ENCODE data around the gene HMGB2. TPM values are rescaled to one million over a fixed set of nuclear protein-coding genes. Genes with fewer than 3 reads are reported as not detected.

Gene HMGB2
- total and polyA plus RNA-seq, 8 donors = 4.0 to 29.0 (median 10.6) TPM

DNA sequence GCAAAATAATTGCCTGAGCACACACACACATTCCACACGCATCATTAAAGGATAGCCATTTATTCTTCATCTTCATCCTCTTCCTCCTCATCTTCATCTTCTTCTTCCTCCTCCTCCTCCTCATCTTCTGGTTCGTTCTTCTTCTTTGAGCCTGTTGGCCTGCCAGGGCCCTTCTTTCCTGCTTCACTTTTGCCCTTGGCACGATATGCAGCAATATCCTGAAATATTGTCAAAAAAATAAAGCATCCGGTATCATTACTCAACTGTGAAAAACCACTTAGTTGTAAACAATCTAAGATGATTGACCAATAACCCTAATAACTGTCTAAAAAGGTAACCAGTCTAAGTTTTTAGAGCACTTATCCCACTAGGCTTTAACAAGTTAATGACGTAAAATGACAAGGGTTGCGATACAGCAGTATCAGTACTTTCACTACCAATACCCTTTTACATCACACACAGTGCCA, 2.1 kb downstream of the HMGB2 start:
- intact Hi-C loops (cut with DNase I) = no loop called here
- ATAC-seq (no peak), FAIRE-seq (no peak), DNase-seq (no peak)
- Histone ChIP-seq H3K27ac (no peak overlapping the region), H3K9me3 (no peaks in the 10 kb centered on the region), H3K4me1 (peaks cover 0 to 18% (median 0%) of the 10 kb centered on the region in 3 donors), H3K4me3 (no peak overlapping the region), H3K36me3 (no peaks in the 10 kb centered on the region), H3K27me3 (no peaks in the 10 kb centered on the region)
- TF ChIP-seq, protein P1, sequence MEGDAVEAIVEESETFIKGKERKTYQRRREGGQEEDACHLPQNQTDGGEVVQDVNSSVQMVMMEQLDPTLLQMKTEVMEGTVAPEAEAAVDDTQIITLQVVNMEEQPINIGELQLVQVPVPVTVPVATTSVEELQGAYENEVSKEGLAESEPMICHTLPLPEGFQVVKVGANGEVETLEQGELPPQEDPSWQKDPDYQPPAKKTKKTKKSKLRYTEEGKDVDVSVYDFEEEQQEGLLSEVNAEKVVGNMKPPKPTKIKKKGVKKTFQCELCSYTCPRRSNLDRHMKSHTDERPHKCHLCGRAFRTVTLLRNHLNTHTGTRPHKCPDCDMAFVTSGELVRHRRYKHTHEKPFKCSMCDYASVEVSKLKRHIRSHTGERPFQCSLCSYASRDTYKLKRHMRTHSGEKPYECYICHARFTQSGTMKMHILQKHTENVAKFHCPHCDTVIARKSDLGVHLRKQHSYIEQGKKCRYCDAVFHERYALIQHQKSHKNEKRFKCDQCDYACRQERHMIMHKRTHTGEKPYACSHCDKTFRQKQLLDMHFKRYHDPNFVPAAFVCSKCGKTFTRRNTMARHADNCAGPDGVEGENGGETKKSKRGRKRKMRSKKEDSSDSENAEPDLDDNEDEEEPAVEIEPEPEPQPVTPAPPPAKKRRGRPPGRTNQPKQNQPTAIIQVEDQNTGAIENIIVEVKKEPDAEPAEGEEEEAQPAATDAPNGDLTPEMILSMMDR (IDR thresholded peaks at IDR 0.05) = no peak
- WGBS, 2 donors = 61% methylated on average over 6 of the region's 6 CpGs

DNA sequence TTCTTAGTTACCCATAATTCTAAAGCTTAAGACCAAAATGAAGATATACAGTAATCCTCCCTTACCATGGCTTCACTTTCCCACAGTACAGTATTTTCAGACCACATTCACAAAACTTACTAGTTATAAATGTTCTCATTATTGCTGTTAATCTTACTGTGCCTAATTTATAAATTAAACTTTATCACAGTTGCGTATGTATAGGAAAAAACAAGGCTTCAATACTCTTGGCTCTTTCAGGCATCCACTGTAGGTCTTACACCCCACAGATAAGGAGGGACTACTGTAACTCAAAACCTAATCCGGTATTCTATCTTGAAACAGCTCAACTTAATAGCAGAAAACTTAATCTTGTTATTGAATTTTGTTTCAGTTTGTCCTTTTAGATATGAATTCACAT, 3.6 kb downstream of the HMGB2 start:
- TF ChIP-seq, protein P1 (IDR thresholded peaks at IDR 0.05) = no peak
- WGBS, 2 donors = 84 to 91% methylated on average over 2 of the region's 2 CpGs
- Histone ChIP-seq H3K27ac (no peak overlapping the region), H3K4me3 (no peak overlapping the region), H3K27me3 (no peaks in the 10 kb centered on the region), H3K9me3 (no peaks in the 10 kb centered on the region), H3K36me3 (no peaks in the 10 kb centered on the region), H3K4me1 (peaks cover 0 to 14% (median 0%) of the 10 kb centered on the region in 3 donors)
- no peak for ATAC-seq
- DNase-seq = no peak
- FAIRE-seq = no peak
- intact Hi-C loops (cut with DNase I) = no loop called here

DNA sequence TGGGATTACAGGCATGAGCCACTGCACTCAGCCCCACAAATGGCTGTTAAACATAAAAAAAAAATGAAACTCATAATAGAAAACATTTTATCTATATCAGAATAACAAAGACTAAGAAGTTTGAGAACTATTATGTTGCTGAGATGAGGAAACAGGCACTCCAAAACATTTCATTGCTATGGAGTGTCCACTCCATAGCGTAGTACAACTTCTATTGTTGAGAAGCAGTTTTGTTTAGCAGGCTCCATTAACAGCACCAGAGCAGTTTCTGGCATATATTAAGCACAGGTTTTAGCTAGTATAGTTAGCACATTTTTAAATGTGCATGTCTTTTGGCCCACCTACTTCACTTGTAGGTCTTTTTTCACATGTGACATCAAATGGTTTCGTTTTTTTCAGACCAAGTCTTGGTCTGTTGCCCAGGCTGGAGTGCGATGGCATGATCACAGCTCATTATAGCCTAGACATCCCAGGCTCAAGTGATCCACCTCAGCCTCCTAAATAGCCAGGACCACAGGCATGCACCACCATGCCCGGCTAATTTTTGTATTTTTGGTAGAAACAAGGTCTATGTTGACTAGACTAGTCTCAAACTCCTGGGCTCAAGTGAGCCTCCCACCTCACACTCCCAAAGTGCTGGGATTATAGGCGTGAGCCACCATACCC, 5.8 kb downstream of the HMGB2 start:
- no peaks in the 10 kb centered on the region for H3K9me3 ChIP-seq
- no peak for FAIRE-seq
- no peaks in the 10 kb centered on the region for H3K27me3 ChIP-seq
- no peak for ATAC-seq
- H3K27ac ChIP-seq = no peak overlapping the region
- no peak overlapping the region for H3K4me3 ChIP-seq
- TF ChIP-seq, protein P1 (IDR thresholded peaks at IDR 0.05) = no peak
- intact Hi-C loops (cut with DNase I) = loop anchor here in 1 of 3 donors (10.0 kb wide), 1 partner anchor 86 kb away; no protein-coding TSS in a partner anchor
- DNase-seq = no peak
- no peaks in the 10 kb centered on the region for H3K36me3 ChIP-seq
- peaks cover 0 to 13% (median 0%) of the 10 kb centered on the region in 3 donors for H3K4me1 ChIP-seq
- 89 to 91% methylated on average over 5 of the region's 5 CpGs for WGBS, 2 donors

DNA sequence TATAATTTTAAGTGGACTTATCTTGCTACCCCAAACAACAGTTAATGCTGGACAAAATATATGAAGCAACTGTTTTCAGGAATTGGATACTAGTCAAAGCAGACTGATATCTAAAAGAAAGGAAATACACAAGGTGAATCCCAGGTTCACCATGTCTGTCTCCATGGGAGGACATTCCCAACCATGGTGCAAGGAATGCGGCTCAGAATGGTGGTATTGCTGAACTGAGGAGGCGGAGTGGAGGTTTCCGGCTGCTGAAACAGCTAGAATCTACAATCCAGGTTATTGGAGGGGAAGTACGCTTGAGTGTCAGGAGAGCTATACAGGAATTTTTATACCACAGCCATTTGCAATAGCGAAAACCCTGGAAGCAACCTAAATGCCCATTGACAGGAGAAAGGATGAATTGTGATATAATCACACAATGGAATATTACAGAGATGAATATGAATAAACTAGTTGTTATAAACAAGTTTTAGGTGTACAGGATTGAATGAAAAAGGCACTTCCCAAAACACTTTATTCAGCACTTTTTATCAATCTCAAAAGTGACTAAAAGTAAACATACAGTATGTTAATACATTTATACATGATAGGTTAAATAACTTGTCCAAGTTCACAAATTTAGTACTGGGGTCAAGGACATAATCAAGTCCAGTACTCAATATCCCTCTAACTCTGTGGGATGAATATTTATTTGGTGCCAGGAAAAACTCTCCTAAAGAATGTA, 9.0 kb downstream of the HMGB2 start:
- TF ChIP-seq, protein P1 (IDR thresholded peaks at IDR 0.05) = no peak
- no peak overlapping the region for H3K27ac ChIP-seq
- FAIRE-seq (no peak), DNase-seq (no peak), ATAC-seq (no peak)
- peaks cover 0 to 8% (median 0%) of the 10 kb centered on the region in 3 donors for H3K36me3 ChIP-seq
- 96 to 98% methylated on average over 5 of the region's 5 CpGs for WGBS, 2 donors
- no peaks in the 10 kb centered on the region for H3K27me3 ChIP-seq
- intact Hi-C loops (cut with DNase I) = loop anchor here in 1 of 3 donors (10.0 kb wide), 1 partner anchor 90 kb away; no protein-coding TSS in a partner anchor
- H3K4me3 ChIP-seq = no peak overlapping the region
- no peaks in the 10 kb centered on the region for H3K4me1 ChIP-seq
- no peaks in the 10 kb centered on the region for H3K9me3 ChIP-seq
